Renal cortical epithelial cell (primary cell): ENCODE measurements around the gene EHD3. TPM values are rescaled to one million over a fixed set of nuclear protein-coding genes. Genes with fewer than 3 reads are reported as not detected.

ENCODE experiments used
- DNase-seq: peaks from one replicate; pipeline ENCODE4 v3.0.0-alpha.2; 2011; ENCODE audit warnings: low read depth
- total RNA-seq: library from RNA; depleted of rRNA; stranded (reverse); fragments of >200 nt; gene quantifications from 2 replicates; pipeline ENCODE4 v1.2.3, GENCODE V29; 2014

Gene EHD3
- total RNA-seq, 1 donor from 2014 or later = 9.5 TPM

GRCh38 chr2:31212659-31213600 lies 21.0 kb upstream of the EHD3 start:
- no peak for DNase-seq

- peak; percentile 15 for DNase-seq
These were observed 20.1 kb upstream of the EHD3 start for GRCh38 chr2:31213601-31214443.

- DNase-seq = no peak
These were observed 19.5 kb upstream of the EHD3 start for GRCh38 chr2:31214444-31214915.

GRCh38 chr2:31216734-31217133 lies 17.2 kb upstream of the EHD3 start:
- DNase-seq = no peak

- DNase-seq = peak; percentile 61
These were observed 16.3 kb upstream of the EHD3 start, which contains the start of gene CAPN14 for GRCh38 chr2:31217465-31218200. Gene CAPN14, minus strand, starts transcription at chr2:31217515. Its CDS starts 12,068 bp downstream, at chr2:31205447.

GRCh38 chr2:31219131-31219969 lies 14.6 kb upstream of the EHD3 start:
- DNase-seq = peak; percentile 79

- no peak for DNase-seq
These were observed 12.4 kb upstream of the EHD3 start for GRCh38 chr2:31221544-31221943.

- DNase-seq = no peak
These were observed 11.9 kb upstream of the EHD3 start for GRCh38 chr2:31222071-31222470.

GRCh38 chr2:31223026-31223425 lies 10.9 kb upstream of the EHD3 start:
- DNase-seq = no peak

- DNase-seq = no peak
These were observed 10.2 kb upstream of the EHD3 start for GRCh38 chr2:31223749-31224148.

- no peak for DNase-seq
These were observed 7.7 kb upstream of the EHD3 start for GRCh38 chr2:31226266-31226665.

- no peak for DNase-seq
These were observed 6.8 kb upstream of the EHD3 start for GRCh38 chr2:31227110-31227509.

GRCh38 chr2:31227711-31228125 lies 6.2 kb upstream of the EHD3 start:
- no peak for DNase-seq

- no peak for DNase-seq
These were observed 5.2 kb upstream of the EHD3 start for GRCh38 chr2:31228717-31229116.

- DNase-seq = no peak
These were observed 3.2 kb upstream of the EHD3 start for GRCh38 chr2:31230751-31231150.

GRCh38 chr2:31231571-31232302 lies 2.2 kb upstream of the EHD3 start:
- no peak for DNase-seq

GRCh38 chr2:31232586-31232985 lies 1.4 kb upstream of the EHD3 start:
- DNase-seq = no peak

GRCh38 chr2:31233231-31233630 lies 721 bp upstream of the EHD3 start:
- DNase-seq = peak; percentile 57

- no peak for DNase-seq
These were observed 941 bp downstream of the EHD3 start for GRCh38 chr2:31234683-31235503.
